SK-N-MC (cell line): ENCODE data around the gene TMEM163.

Experiments
- DNase-seq: peaks from one replicate; pipeline ENCODE4 v3.0.0-alpha.2; 2011; ENCODE audit warnings: low read depth, low spot score
- H3K27ac ChIP-seq: fragments of 200-600 bp; sonication (generic); 2 replicates; pipeline ENCODE4 v1.5.1; 2016; ENCODE audit warnings: mixed run types
- H3K36me3 ChIP-seq: fragments of 200-600 bp; sonication (generic); 2 replicates; pipeline ENCODE4 v1.6.1; 2017; ENCODE audit warnings: antibody characterized with exemption, low read length, mixed read lengths; ENCODE audit not compliant: insufficient read depth
- H3K4me3 ChIP-seq: fragments of 200-600 bp; sonication (generic); 2 replicates; pipeline ENCODE4 v1.5.1; 2016
- H3K9ac ChIP-seq: fragments of 200-600 bp; sonication (generic); 2 replicates; pipeline ENCODE4 v1.8.0; 2017; ENCODE audit warnings: mixed run types, mixed read lengths; ENCODE audit not compliant: insufficient read length
- H3K9me3 ChIP-seq: fragments of 200-600 bp; sonication (generic); 2 replicates; pipeline ENCODE4 v1.6.1; 2017; ENCODE audit warnings: low read depth, mild to moderate bottlenecking, antibody characterized with exemption, low read length, moderate library complexity, mixed read lengths
- EZH2 ChIP-seq: fragments of 200-600 bp; sonication (generic); IDR thresholded peaks from one replicate; pipeline ENCODE4 v1.6.1; 2017; ENCODE audit warnings: antibody characterized with exemption
- FOXP2 ChIP-seq: optimal IDR thresholded peaks from 2 replicates; pipeline ENCODE3; 2011; ENCODE audit warnings: mild to moderate bottlenecking, moderate library complexity; ENCODE audit not compliant: insufficient read depth; ENCODE audit errors: extremely low read length, control extremely low read depth
- POLR2AphosphoS5 ChIP-seq: IDR thresholded peaks from 2 replicates; pipeline ENCODE4 v1.6.1; 2012; ENCODE audit warnings: mild to moderate bottlenecking, low read depth, low read length, borderline replicate concordance

Gene TMEM163

GRCh38 chr2:134459706-134460406 lies 258.9 kb downstream of the TMEM163 start:
- no peaks in the 10 kb centered on the region for H3K36me3 ChIP-seq
- TF ChIP-seq POLR2AphosphoS5 (no peak), FOXP2 (no peak), EZH2 (no peak)
- DNase-seq: no peak
- H3K27ac ChIP-seq: no peak overlapping the region
- H3K9ac ChIP-seq: no peak overlapping the region
- H3K4me3 ChIP-seq: no peak overlapping the region
- no peaks in the 10 kb centered on the region for H3K9me3 ChIP-seq

- Histone ChIP-seq H3K27ac (no peak overlapping the region), H3K9me3 (no peaks in the 10 kb centered on the region), H3K36me3 (no peaks in the 10 kb centered on the region), H3K9ac (no peak overlapping the region), H3K4me3 (no peak overlapping the region)
- no peak for TF ChIP-seq EZH2
- no peak for TF ChIP-seq FOXP2
- no peak for TF ChIP-seq POLR2AphosphoS5
- DNase-seq: no peak
Measured at GRCh38 chr2:134458950-134459349, 259.9 kb downstream of the TMEM163 start.

- TF ChIP-seq EZH2 (no peak), POLR2AphosphoS5 (no peak), FOXP2 (no peak)
- Histone ChIP-seq H3K27ac (no peak overlapping the region), H3K9ac (no peak overlapping the region), H3K9me3 (no peaks in the 10 kb centered on the region), H3K4me3 (no peak overlapping the region), H3K36me3 (no peaks in the 10 kb centered on the region)
- no peak for DNase-seq
Measured at GRCh38 chr2:134458473-134458853, 260.3 kb downstream of the TMEM163 start.

- no peak for DNase-seq
- Histone ChIP-seq H3K27ac (no peak overlapping the region), H3K36me3 (no peaks in the 10 kb centered on the region), H3K4me3 (no peak overlapping the region), H3K9ac (no peak overlapping the region), H3K9me3 (no peaks in the 10 kb centered on the region)
- TF ChIP-seq FOXP2: no peak
- TF ChIP-seq POLR2AphosphoS5: no peak
- no peak for TF ChIP-seq EZH2
Measured at GRCh38 chr2:134457765-134458472, 260.9 kb downstream of the TMEM163 start.

GRCh38 chr2:134457353-134457752 lies 261.4 kb downstream of the TMEM163 start:
- TF ChIP-seq EZH2 (no peak), FOXP2 (no peak), POLR2AphosphoS5 (no peak)
- no peak overlapping the region for H3K27ac ChIP-seq
- H3K4me3 ChIP-seq: no peak overlapping the region
- no peaks in the 10 kb centered on the region for H3K9me3 ChIP-seq
- H3K9ac ChIP-seq: no peak overlapping the region
- no peaks in the 10 kb centered on the region for H3K36me3 ChIP-seq
- DNase-seq: no peak

- Histone ChIP-seq H3K4me3 (no peak overlapping the region), H3K36me3 (no peaks in the 10 kb centered on the region), H3K9ac (no peak overlapping the region), H3K27ac (no peak overlapping the region), H3K9me3 (no peaks in the 10 kb centered on the region)
- no peak for TF ChIP-seq POLR2AphosphoS5
- no peak for TF ChIP-seq FOXP2
- no peak for TF ChIP-seq EZH2
- DNase-seq: no peak
Measured at GRCh38 chr2:134455426-134455825, 263.4 kb downstream of the TMEM163 start.

- H3K36me3 ChIP-seq: no peaks in the 10 kb centered on the region
- no peak overlapping the region for H3K9ac ChIP-seq
- no peak for DNase-seq
- no peak overlapping the region for H3K4me3 ChIP-seq
- TF ChIP-seq FOXP2 (no peak), POLR2AphosphoS5 (no peak), EZH2 (no peak)
- H3K9me3 ChIP-seq: no peaks in the 10 kb centered on the region
- H3K27ac ChIP-seq: no peak overlapping the region
Measured at GRCh38 chr2:134454931-134455330, 263.9 kb downstream of the TMEM163 start.

GRCh38 chr2:134454426-134454825 lies 264.4 kb downstream of the TMEM163 start:
- DNase-seq: no peak
- TF ChIP-seq POLR2AphosphoS5 (no peak), EZH2 (no peak), FOXP2 (no peak)
- Histone ChIP-seq H3K4me3 (no peak overlapping the region), H3K9ac (no peak overlapping the region), H3K9me3 (no peaks in the 10 kb centered on the region), H3K27ac (no peak overlapping the region), H3K36me3 (no peaks in the 10 kb centered on the region)

GRCh38 chr2:134453973-134454372 lies 264.8 kb downstream of the TMEM163 start:
- Histone ChIP-seq H3K9ac (no peak overlapping the region), H3K27ac (no peak overlapping the region), H3K4me3 (no peak overlapping the region)

More at GRCh38 chr2:134453973-134454372, 264.8 kb downstream of the TMEM163 start:
- H3K9me3 ChIP-seq: no peaks in the 10 kb centered on the region
- TF ChIP-seq EZH2 (no peak), POLR2AphosphoS5 (no peak), FOXP2 (no peak)
- DNase-seq: no peak
- no peaks in the 10 kb centered on the region for H3K36me3 ChIP-seq
